MG63 (cell line): ENCODE measurements around the gene DOC2A. TPM values are rescaled to one million over a fixed set of nuclear protein-coding genes. Genes with fewer than 3 reads are reported as not detected.
A peak's percentile ranks its signal among the peaks of the same experiment; 100 is the strongest.
"Not testable (repeated sequence)": the region's sequence is repeated elsewhere in the genome, so short reads cannot be mapped to it uniquely, and the experiment has no call there.

ENCODE experiments used
- DNase-seq: peaks from one replicate; pipeline ENCODE4 v3.0.0-alpha.2; 2020
- H3K27me3 ChIP-seq: fragments of 250-450 bp; sonication (Bioruptor Pico); 2 replicates; pipeline ENCODE4 v1.5.1; 2020; ENCODE audit warnings: mild to moderate bottlenecking, moderate library complexity
- H3K36me3 ChIP-seq: fragments of 250-450 bp; sonication (Bioruptor Pico); 2 replicates; pipeline ENCODE4 v1.5.1; 2020; ENCODE audit warnings: mild to moderate bottlenecking, moderate library complexity
- H3K4me3 ChIP-seq: fragments of 250-450 bp; sonication (Bioruptor Pico); 2 replicates; pipeline ENCODE4 v1.5.1; 2020; ENCODE audit warnings: mild to moderate bottlenecking, moderate library complexity
- H3K9me3 ChIP-seq: fragments of 250-450 bp; sonication (Bioruptor Pico); 2 replicates; pipeline ENCODE4 v1.5.1; 2020; ENCODE audit warnings: mild to moderate bottlenecking, moderate library complexity
- total RNA-seq: library from RNA; depleted of rRNA; stranded (reverse); fragments of >200 nt; shearing (Covaris generic); gene quantifications from 2 replicates; pipeline ENCODE4 v1.2.3, GENCODE V29; 2014; ENCODE audit warnings: low replicate concordance; rRNA removed

Gene DOC2A
- total RNA-seq = not detected in 2 replicates

DNA sequence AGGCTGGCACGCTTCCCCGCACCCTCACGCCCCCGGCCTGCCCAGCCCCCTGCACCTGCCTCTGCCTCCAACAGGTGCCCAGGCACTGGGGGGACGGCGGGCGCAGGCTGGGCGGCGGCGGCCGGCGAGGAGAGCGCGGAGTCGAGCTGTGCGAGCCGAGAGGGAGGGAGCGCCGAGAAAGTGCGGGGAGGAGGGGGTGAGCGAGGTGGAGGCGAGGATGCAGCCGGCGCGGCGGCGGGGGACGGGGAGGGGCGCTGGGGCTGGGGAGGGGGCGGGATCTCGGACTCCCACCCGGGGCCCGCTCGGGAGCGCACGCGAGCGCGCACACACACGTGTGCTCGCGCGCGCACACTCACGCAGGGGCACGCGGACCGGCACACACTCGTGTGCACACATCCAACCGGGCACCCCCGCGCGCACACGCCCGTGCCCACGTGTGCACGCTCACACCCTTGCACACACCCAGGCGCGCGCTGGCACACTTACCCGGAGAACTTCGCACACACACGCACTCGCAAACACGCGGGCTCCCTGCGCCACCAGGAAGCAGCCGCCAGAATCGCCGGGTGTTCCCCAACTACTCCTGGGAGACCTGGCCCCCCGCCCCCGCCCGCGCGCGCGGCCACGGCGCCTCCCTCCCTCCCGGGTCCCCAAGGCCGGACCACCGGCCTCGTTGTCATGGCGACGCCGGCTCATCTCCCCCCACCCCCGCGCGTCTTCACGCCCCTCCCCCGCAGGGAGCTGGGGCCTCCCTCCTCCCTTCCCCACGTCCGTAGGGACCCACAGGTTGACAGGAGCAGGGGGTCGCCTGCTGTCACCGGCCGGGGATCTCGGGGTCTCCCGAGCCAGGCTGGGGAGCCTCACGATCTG, at the start of gene DOC2A:
Gene DOC2A, minus strand, starts transcription at position 184 of the 870 bp plus-strand sequence. CDS start 805 bp downstream, outside the sequence.
- H3K27me3 ChIP-seq = no peaks in the 10 kb centered on the region
- peak; percentile 46 for DNase-seq
- H3K4me3 ChIP-seq = peak within 1 kb of the TSS; percentile 43
- no peaks in the 10 kb centered on the region for H3K9me3 ChIP-seq
- no peaks in the 10 kb centered on the region for H3K36me3 ChIP-seq

DNA sequence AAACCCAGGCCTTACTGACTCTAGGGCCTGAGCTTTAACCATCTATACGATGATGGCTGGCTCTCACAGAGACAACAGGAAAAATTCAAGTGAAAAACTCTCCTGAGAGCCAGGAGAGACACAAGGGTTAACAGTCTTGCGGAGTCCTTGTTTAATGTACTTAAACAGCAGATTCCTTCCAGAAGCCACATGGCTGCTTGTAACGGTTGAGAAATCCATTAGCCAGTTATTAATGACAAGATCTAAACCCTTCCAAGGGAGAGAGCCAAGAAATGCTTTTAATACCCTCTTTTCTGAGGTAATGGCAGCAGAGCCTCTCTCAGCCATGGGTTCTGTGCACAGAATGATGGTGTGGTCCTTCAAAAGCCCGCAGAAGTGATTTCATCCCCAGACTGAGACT, 49.5 kb upstream of the DOC2A start:
- no peak for DNase-seq
- Histone ChIP-seq H3K9me3 (no peaks in the 10 kb centered on the region), H3K27me3 (no peaks in the 10 kb centered on the region)

DNA sequence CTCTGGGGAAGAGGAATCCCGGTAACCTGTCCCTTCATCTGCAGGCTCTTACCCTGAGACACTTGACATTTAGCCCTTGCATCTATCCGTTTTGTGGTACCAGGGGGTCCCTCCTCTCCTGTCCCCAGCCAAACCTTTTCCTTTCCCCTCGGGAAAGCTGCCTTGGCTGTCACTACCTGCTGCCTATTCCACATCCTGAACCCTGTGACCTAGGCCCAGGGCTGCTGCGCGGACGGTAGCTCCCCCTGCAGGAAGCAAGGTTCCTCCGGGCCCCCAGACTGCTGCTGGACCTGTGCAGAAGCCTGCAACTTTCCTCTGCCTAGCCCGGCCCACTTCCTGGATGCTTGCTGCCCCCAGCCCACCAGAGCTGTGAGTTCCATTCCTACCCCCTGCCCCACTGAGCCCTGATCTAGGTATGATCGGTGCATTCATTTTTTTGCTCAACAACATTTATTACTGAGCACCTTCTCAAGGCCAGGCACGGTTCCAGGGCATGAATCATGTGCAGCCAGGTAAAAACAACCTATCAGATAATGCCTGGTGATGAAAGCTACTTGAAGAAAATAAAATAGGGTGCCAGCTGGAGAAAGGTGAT, 44.2 kb upstream of the DOC2A start:
- H3K27me3 ChIP-seq = no peaks in the 10 kb centered on the region
- no peak for DNase-seq
- H3K36me3 ChIP-seq = peaks cover 19% of the 10 kb centered on the region
- H3K9me3 ChIP-seq = no peaks in the 10 kb centered on the region
- no peak overlapping the region for H3K4me3 ChIP-seq

More for the DNA sequence above, 49.5 kb upstream of the DOC2A start:
- Histone ChIP-seq H3K36me3 (peaks cover 31% of the 10 kb centered on the region), H3K4me3 (no peak overlapping the region)

DNA sequence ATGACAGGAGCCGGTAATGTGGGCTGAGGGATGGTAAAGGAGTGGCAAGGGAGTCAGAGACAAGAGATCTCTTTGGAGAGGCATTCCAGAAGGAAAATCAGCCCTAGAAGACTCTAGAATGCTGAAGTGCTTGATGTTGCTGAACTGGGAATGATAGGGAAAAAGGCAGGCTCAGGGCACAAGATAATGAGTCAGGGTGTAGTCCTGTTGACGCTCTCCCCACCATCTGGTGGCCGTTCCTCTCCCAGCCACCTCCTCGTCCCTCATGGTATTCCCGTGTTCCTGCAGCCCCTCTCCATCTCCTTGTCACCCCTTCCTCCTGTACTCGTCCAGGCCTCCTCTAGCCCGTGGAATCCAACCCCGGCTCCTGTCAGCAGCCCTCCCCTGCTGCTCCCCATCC, 43.6 kb upstream of the DOC2A start:
- H3K36me3 ChIP-seq = peaks cover 14% of the 10 kb centered on the region
- H3K4me3 ChIP-seq = no peak overlapping the region
- DNase-seq = no peak
- no peaks in the 10 kb centered on the region for H3K9me3 ChIP-seq
- H3K27me3 ChIP-seq = no peaks in the 10 kb centered on the region

DNA sequence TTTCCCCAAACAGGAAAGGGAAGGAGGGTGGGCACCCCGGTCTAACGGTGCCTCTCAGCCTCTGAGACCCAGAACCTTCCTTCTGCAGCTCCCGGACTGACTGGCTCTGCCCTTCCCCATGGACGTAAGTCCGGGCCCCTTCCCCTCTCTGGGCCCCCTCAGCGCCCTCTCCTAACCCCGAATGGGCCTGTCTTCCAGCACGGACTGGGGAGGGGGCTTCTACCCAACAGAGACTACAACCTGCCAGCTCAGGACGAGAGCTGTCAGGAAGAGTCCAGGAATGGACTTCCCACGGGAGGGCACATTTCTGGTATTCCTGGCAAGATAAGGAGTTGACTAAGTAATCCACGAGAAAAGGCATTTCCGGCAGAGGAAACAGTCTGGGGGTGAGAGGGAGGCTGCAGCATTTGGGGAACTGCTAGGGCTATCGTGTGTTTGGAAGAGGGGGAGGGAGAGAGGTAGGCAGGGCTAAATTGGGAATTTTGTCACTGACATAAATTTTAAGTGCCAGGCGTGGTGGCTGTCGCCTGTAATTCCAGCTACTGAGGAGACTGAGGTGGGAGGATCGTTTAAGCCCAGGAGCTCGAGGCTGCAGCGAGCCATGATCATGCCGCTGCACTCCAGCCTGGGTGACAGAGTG, 42.7 kb upstream of the DOC2A start:
- peaks cover 7% of the 10 kb centered on the region for H3K36me3 ChIP-seq
- H3K9me3 ChIP-seq = no peaks in the 10 kb centered on the region
- H3K27me3 ChIP-seq = no peaks in the 10 kb centered on the region
- DNase-seq = peak; percentile 59
- H3K4me3 ChIP-seq = peak overlapping the region; percentile 68

DNA sequence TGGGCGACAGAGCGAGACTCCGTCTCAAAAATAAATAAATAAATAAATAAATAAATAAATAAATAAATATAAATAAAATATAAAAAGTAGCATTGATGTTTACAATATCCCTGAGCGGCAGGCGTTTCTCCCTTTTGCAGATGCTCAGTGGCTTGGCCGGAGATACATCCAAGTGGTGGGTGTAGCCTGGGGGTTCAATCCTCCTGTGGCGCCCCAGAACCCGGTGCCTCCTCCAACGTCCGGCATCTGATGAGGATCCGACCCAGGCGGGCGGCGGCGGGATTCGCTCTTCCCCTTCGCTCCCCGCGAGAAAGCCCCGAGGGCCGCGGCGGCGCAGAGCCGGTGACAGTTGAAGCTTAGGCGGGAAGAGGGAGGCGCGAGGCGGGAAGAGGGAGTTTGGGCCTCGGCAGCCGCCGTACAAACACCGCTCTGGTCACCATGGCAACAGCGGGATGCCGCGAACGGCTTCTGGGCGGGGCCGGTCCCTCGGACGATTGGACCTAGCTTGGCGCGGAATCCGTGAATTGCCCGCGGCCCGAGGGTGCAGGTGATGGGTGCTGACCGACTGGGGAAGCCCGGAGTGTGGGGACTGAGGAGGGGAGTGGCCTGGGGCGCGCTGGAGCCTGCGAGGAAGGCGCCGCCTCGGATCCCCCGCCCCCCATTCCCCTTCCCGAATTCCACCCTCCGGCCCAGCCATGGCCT, 42.0 kb upstream of the DOC2A start:
- no peaks in the 10 kb centered on the region for H3K9me3 ChIP-seq
- H3K36me3 ChIP-seq = peaks cover 7% of the 10 kb centered on the region; the same call in 1 of the 2 replicates
- peak; percentile 95 for DNase-seq
- H3K27me3 ChIP-seq = no peaks in the 10 kb centered on the region
- peak overlapping the region; percentile 68 for H3K4me3 ChIP-seq

DNA sequence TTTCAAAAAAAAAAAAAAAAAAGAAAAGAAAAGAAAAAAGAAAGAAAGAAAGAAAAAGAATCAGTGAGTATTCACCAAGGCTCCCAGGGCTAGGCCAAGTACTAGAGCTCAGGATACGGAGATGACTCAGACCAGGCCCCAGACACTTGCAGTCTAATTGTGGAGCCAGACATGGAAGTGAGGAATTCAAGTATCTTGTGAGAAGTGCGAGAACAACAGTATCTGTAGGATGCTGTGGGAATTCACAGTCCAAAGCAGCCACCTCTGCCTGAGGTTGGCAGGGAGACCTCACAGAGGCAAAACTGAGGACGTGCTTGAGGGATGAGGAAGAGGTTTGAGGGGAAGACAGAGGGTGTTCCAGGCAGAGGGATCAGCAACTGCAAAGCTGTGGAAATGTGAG, 40.7 kb upstream of the DOC2A start:
- DNase-seq = peak; percentile 54
- H3K9me3 ChIP-seq = no peaks in the 10 kb centered on the region
- H3K27me3 ChIP-seq = no peaks in the 10 kb centered on the region
- peaks cover 7% of the 10 kb centered on the region; the same call in 1 of the 2 replicates for H3K36me3 ChIP-seq
- H3K4me3 ChIP-seq = no peak overlapping the region

DNA sequence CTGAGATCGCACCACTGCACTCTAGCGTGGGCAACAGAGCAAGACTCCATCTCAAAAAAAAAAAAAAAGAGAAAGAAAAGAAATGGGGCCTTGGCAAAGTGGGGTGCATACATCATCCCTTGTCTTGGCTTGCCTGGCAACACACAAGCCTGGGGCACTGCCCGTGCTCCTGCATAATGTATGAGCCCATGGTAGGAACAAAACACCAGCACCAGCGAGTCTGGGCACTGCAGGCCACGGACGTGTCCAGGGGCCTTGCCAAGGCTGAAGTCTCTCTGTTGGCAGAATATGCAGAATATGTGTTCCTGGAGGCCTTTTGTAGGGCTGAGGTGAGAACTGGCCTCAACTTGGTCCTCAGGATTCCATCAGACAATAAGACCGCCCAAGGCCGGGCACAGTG, 39.0 kb upstream of the DOC2A start:
- no peaks in the 10 kb centered on the region for H3K36me3 ChIP-seq
- H3K9me3 ChIP-seq = no peaks in the 10 kb centered on the region
- no peak overlapping the region for H3K4me3 ChIP-seq
- no peak for DNase-seq
- H3K27me3 ChIP-seq = no peaks in the 10 kb centered on the region

DNA sequence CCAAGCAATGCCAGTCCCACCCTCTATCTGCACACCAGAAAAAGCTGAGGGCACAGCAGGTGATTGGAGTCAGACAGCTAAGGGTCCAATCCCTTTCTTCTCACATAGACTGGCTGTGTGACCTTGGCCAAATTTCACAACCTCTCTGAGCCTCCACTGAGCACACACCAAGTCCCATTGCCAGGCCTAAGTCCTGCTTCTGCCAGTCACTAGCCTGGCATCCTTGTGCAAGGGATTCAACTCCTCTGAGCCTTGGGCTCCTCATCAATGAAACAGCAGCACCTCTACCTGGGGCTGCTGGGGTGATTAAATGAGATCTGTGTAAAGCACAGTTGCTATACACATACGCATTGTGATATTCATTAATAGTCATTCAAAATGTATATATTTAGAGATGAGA, 35.8 kb upstream of the DOC2A start:
- DNase-seq = no peak
- Histone ChIP-seq H3K4me3 (no peak overlapping the region), H3K36me3 (no peaks in the 10 kb centered on the region), H3K9me3 (no peaks in the 10 kb centered on the region), H3K27me3 (no peaks in the 10 kb centered on the region)

DNA sequence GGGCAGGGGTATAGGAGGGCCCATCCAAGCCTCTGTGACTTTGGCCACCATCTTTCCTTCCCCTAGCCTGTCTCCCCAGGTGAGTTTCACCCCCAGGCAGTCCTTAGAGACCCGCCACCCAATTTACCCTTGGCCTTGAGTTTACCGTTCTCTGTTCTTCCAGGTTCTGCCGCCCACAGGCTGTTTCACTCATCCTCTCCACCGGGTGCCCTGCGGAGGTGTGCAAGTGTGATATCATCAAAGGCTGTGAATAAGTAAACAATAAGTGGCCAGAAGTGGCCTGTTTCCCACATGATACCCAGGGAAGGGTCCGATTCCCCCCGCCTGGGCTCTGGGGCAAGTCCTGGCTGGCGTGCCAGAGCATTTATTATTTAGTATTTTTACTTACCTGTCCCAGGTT, 35.4 kb upstream of the DOC2A start:
- Histone ChIP-seq H3K4me3 (no peak overlapping the region), H3K27me3 (no peaks in the 10 kb centered on the region), H3K36me3 (no peaks in the 10 kb centered on the region), H3K9me3 (no peaks in the 10 kb centered on the region)
- no peak for DNase-seq

DNA sequence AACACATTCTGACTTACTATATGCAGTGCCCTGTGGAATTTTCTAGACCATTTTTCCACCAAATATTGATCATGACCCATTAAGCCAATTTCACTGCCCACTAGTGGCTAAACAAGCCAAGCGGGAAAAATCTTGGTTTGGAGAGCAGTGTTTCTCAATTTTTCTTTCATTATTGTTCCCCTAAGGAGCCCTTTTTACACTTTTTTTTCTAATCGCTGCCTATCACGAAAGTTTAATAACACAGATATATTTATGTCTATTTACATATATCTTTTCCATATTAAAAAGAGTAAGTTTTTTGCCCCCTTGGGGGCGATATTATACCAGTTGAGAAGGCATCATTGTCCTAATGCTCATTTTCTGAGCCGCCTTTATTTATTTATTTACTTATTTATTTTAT, 31.0 kb upstream of the DOC2A start:
- DNase-seq = no peak
- Histone ChIP-seq H3K4me3 (no peak overlapping the region), H3K9me3 (no peaks in the 10 kb centered on the region), H3K36me3 (no peaks in the 10 kb centered on the region), H3K27me3 (0 out of 2 replicates have a peak, but pooled peaks cover 2% of the 10 kb centered on the region)

DNA sequence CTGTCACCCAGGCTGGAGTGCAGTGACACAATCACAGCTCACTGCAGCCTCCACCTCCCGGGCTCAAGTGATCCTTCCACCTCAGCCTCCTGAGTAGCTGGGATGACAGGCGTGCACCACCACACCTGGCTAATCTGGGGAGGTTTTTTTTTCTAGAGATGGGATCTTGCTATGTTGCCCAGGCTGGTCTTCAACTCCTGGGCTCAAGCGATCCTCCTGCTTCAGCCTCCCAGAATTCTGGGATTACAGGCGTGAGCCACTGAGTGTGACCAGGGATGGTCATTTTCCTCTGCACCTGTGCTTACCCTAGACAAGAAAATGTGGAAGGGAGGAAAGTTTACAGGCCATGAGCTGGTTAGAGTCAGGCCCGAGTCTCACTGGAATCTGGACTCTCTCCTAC, 29.9 kb upstream of the DOC2A start:
- DNase-seq, H3K9me3 ChIP-seq, H3K4me3 ChIP-seq, H3K27me3 ChIP-seq, H3K36me3 ChIP-seq: not testable (repeated sequence)

DNA sequence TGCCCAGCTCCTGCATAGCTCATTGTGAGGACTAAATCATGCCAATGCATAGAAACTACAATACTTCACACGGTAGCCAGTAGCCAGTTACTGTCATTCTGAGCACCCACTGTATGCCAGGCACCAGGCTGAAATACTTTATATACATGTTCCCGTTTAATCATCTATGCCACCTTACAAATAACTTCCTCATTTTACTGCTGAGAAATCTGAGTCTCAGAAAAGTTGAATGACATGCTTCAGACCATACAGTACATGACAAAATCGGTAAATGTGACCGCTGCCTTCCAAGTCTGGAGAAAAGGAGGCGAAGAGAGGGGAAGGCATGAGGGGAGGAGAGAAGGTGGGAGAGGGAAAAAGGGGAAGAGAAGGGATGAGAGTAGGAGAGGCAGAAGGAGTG, 29.4 kb upstream of the DOC2A start:
- H3K9me3 ChIP-seq = no peaks in the 10 kb centered on the region
- DNase-seq = no peak
- H3K36me3 ChIP-seq = no peaks in the 10 kb centered on the region
- peaks cover 2% of the 10 kb centered on the region; the same call in 1 of the 2 replicates for H3K27me3 ChIP-seq
- no peak overlapping the region for H3K4me3 ChIP-seq

DNA sequence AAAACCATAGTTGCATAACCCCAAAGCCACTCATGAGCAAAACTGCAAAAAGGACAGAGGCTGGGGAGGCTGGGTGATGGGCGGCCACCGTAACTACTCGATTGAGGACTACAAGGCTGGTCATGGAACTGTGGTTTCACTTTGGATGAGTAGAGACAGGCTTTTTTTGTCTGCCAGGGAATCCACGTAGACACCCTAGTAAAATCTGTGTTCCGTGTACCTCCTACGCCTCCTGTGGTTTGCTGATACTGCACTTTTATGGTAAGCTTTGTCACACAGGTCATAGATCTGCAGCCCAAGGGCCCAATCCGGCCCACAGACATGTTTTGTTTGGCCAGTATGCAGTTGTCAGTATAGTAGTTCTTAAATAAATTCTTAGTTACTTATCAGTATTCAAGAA, 22.4 kb upstream of the DOC2A start:
- Histone ChIP-seq H3K36me3 (no peaks in the 10 kb centered on the region), H3K27me3 (peaks cover 13% of the 10 kb centered on the region; the same call in 1 of the 2 replicates), H3K4me3 (no peak overlapping the region), H3K9me3 (no peaks in the 10 kb centered on the region)
- no peak for DNase-seq

DNA sequence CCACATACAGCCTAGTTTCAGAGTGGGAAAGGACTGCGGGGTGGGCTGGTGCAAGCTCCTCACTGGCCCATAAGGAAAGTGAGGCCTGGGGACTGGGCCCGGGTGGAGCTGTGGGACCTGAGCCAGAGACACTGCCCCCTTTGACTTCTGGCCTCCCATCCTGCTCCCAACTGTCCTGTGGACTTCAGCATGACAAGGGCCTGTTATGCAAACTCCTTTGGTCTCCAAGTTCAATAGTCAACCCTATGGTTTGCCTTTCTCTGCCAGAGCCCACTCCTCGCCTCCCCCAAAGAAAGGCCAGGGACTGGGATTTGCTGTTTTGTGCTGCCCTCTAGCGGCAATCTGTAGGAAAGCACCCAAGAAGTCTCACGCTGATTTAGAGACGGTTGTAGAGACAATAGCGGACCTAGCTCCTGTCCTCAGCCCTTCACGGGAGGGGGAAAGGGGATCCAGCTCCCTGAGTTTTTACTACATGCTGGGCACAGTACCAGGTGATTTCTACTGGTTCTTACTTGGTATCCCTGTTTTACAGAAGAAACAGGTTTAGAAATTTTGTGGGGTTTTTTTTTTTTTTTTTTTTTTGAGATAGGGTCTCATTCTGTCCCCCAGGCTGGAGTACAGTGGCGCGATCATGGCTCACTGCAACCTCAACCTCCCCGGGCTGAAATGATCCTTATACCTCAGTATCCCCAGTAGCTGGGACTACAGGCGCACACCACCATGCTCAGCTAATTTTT, 21.4 kb upstream of the DOC2A start:
- Histone ChIP-seq H3K9me3 (no peaks in the 10 kb centered on the region), H3K4me3 (no peak overlapping the region), H3K27me3 (peaks cover 13% of the 10 kb centered on the region; the same call in 1 of the 2 replicates), H3K36me3 (no peaks in the 10 kb centered on the region)
- DNase-seq = peak; percentile 44

DNA sequence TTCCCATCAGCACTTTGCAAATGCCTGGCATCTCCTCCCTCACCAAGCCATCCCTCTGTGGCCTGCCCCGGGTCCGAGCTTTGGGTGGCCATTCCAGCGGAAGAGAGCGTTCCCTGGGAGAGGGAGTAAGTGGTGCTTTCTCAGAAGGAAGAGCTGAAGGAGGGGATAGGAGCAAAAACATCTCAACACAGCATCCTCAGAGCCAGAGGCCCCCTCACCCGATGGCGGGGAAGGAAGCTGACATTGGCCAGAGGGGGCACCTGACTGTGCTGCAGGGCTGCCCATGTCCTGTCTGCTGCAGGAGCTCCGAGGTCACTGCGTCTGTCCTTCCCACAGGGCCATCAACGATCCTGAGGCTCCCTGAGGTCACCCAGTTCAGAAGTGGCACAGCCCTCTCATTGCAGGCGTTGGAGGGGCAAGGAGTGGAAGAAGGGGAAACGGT, 20.7 kb upstream of the DOC2A start:
- Histone ChIP-seq H3K27me3 (peaks cover 13% of the 10 kb centered on the region; the same call in 1 of the 2 replicates), H3K9me3 (no peaks in the 10 kb centered on the region), H3K36me3 (no peaks in the 10 kb centered on the region), H3K4me3 (no peak overlapping the region)
- no peak for DNase-seq
